HG03520 (cell line): ENCODE data around the gene AKAP5.

ENCODE experiments used
- ATAC-seq: cut with Tn5 transposase; IDR thresholded peaks from one replicate; pipeline ENCODE4 v1.9.1; 2021; ENCODE audit warnings: mild to moderate bottlenecking, moderate library complexity; ENCODE audit not compliant: unreplicated experiment

The AKAP5 gene

GRCh38 chr14:64522591-64523355 lies 57.5 kb downstream of the AKAP5 start:
- ATAC-seq, result no peak
